Astrocyte (in vitro differentiated cells and primary cell): Measurements from ENCODE around the gene CASP3.

Source experiments
- CTCF ChIP-seq: IDR thresholded peaks from 2 replicates; pipeline ENCODE4 v1.5.1; 2011; ENCODE audit warnings: low read depth, mild to moderate bottlenecking, inconsistent platforms, low read length, moderate library complexity; ENCODE audit not compliant: insufficient read depth
- EZH2 ChIP-seq: IDR thresholded peaks from 2 replicates; pipeline ENCODE4 v1.6.1; 2012; ENCODE audit warnings: mild to moderate bottlenecking, low read length, inconsistent platforms; ENCODE audit not compliant: insufficient read depth

DNA sequence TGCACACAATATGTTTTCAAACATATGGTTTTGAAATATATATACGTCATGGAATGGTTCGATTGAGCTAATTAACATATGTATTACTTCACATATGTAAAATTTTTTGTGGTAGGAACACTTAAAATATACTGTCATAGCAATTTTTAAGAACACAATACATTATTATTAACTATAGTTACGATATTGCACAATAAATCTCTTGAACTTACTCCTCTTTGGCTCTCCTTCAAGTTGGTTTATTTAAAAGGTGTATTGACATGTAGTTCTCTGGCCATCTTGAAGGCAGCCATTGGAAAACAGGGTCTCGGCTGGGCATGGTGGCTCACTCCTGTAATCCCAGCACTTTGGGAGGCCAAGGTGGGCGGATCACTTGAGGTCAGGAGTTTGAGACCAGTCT is 53.8 kb downstream of the CASP3 start:
- TF ChIP-seq CTCF (no peak), EZH2 (no peak)
